GM19468 (cell line): ENCODE measurements around the gene SRMS.
A peak's percentile ranks its signal among the peaks of the same experiment; 100 is the strongest.
"Not testable (repeated sequence)": the region's sequence is repeated elsewhere in the genome, so short reads cannot be mapped to it uniquely, and the experiment has no call there.

Experiments used
- ATAC-seq: cut with Tn5 transposase; IDR thresholded peaks from one replicate; pipeline ENCODE4 v1.9.1; 2021; ENCODE audit warnings: mild to moderate bottlenecking, moderate library complexity, moderate number of reproducible peaks; ENCODE audit not compliant: unreplicated experiment; ENCODE audit errors: extremely low read depth

SRMS gene

DNA sequence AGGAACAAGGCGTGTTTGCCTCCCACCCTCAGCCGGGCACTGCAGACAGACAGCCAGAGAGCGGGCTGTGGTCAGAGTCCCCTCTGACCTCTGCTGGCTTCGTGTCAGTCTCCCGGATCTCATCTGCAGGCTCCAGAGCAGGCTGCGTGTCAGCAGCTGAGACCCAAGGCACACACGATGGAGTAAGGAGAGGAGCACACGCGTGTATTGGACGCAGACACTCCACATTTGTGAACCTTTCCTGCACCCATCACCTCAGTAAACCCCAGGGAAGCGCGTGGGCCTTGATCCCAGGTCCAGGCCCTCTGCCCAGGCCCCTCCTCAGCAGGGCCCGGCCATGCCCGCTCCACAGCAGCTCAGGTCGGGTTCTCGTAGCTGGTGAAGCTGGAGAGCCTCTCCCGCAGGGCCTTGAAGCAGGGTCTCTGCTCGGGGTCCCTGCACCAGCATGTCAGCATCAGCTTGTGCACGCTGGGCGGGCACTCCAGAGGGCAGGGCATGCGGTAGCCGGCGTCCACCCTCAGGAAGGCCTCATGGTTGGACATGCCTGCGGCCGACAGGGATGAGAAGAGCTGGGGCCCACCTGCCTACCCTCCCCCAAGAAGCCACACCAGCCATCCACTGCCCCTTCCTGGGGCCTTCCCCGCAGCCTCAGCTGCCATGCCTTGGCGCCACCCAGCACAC lies 18.2 kb downstream of the SRMS start:
- ATAC-seq, result no peak

GRCh38 chr20:63527184-63527583 lies 20.4 kb downstream of the SRMS start:
- no peak for ATAC-seq

DNA sequence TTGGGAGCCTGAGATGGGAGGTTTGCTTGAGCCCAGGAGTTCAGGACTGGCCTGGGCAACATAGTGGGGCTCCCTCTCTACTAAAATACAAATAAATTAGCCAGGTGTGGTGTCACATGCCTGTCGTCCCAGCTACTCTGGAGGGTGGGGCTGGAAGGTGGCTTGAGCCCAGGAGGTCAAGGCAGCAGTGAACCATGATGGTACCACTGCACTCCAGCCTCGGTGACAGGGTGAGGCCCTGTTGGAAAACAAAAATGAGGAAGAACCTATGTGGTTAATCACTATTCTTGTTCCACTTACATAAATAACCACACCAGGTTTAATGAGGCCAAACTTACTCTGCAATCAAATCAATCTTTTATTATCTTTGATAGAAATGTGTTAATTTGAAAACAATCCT lies 21.6 kb downstream of the SRMS start:
- no peak for ATAC-seq

DNA sequence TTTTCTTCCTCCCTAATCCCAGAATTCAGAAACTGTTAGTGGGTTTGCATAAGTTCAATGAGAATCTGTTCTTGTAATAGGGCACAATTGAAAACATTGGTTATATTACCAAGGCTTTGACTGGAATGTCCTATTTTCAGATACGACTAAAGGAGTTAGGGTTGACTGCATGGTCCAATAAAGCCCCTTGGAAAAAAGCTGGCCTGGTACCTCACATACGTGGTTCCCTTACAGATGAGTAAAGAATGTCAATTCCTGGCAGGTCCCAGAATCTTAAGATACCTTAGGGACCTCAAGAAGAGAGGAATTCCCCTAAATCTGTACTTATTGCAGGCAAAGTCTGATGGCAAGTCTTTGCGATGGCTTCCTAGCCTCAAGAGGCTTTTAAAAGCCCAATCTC lies 22.4 kb downstream of the SRMS start:
- no peak for ATAC-seq

GRCh38 chr20:63522981-63523611 lies 24.5 kb downstream of the SRMS start:
- ATAC-seq, result no peak

DNA sequence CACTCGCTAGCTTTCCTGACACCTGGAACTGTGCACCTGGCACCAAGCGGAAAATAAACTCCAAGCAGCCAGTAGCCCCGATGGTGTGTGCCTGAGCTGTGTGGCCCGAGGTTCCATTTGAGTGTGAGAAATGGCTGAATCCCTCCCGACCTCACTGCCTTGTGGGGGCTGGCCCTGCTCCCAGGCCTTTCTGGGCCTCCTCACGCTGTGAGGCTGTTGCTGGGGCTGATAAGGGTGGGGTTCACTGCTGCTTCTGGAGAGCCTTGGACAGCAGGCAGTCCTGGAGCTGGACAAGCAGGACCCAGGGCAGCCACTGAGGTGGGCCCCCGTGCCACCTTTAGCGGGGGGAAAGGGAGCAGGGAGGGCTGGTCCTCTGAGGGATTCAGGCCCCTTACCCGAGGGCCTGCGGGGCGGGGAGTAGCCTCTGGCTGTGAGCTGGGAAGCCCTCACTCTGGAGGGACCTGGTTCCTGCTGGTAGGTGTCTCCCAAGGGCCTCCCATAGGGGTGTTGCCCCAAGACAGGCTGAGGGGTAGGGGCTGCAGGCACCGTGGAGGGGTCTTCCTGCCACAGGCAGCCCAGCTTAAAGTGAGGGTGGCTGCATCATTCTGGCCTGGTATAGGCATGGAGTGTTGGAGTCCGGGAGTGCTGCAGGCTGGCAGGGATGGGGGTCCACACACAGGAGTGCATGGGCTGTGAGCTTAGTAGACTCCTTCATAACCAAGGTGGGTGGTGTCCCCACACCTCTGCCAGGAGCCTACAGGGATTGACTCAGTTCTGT lies 25.3 kb downstream of the SRMS start:
- no peak for ATAC-seq

GRCh38 chr20:63521602-63522001 lies 25.9 kb downstream of the SRMS start:
- ATAC-seq, result no peak

- ATAC-seq, result peak; percentile 7
Measured at GRCh38 chr20:63520934-63521601, 26.5 kb downstream of the SRMS start.

DNA sequence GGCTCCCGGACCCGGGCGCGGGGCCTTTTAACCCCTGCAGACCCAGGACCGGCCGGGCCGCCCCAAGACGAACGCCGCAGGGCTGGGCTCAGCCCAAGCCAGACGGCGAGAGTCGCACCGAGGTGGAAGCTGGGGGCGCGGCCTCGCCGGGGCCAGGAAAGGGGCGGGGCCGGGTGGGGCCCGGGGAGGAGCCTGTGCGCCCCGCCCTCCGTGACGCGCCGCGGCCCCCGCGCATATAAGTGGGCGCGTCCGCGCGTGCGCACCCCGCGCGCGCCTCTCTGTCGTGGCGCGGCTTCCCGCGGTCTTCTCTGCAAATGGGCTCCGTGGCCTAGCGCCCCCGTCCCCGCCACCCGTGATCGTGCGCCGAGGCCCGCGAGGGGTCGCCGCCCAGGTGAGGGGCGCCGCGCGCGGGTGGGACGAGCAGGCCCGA lies 27.0 kb downstream of the SRMS start, which contains the start of gene PPDPF:
TSS of gene PPDPF (plus strand) at position 262 of the 430 bp plus-strand sequence. CDS start 544 bp downstream, outside the sequence.
- peak; percentile 57 for ATAC-seq

DNA sequence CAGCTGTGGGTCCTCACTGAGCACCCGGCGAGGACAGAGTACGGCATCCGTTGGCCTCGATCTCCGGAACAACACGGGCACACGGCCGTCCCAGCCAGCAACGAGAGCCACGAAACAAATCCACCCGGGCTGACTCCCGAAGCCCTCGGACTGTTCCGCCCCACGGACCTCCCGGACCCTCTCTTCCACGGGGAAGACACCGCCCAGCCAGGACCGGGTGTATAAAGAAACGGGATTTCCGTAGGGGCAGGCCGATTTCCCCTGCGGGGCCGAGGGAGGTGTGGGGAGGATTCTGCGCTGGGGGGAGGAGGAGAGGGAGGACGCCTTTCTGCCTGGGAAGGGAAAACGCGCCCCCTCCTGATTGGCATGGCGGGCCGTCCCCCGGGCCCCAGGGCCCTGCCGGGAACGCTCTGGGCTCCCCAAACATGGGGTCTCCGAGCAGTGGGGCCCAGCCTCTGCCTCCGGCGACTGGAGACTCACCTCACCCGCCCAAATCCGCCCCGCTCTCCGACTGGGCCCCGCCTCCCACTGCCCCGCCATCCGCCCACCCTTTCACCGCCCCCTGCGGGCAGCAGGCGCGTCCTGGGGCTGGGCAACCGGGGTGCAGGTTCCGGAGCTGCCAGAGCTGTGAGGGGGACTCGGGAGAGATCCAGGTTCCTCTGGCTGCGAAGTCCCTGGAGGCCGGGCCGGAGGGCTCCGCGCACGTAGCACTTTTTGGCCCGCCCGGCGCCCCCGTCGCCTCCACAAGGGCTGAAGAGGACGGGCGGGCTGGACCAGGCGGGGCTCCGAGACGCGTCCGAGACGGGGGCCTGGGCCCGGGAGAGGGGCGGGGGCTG lies 27.7 kb downstream of the SRMS start:
- no peak for ATAC-seq

GRCh38 chr20:63518946-63519667 lies 28.4 kb downstream of the SRMS start:
- no peak for ATAC-seq

DNA sequence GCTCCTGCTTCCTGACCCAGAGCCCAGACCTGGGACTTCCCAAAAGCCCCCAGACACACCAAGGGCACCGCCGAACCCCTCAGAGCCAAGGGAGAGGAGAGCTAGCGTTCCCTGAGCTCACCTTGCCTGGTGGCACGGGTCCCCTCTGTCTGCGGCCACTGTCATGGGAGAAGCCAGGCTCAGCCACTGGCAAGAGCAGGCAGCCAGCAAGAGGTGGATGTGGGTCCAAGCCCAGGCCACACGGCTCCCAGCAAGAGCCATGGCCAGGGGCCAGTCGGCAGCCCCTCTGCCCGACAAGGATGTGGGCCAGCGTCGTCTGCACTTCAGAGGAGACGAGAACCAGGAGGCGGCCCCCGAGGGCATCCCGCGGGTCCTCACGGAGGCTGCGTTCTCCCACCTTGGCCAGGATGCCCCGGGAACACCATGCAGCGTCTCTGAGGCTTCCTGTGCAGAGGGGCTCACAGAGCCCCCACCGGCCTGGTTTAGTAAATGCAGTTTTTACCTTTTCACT lies 29.1 kb downstream of the SRMS start:
- ATAC-seq, result no peak

DNA sequence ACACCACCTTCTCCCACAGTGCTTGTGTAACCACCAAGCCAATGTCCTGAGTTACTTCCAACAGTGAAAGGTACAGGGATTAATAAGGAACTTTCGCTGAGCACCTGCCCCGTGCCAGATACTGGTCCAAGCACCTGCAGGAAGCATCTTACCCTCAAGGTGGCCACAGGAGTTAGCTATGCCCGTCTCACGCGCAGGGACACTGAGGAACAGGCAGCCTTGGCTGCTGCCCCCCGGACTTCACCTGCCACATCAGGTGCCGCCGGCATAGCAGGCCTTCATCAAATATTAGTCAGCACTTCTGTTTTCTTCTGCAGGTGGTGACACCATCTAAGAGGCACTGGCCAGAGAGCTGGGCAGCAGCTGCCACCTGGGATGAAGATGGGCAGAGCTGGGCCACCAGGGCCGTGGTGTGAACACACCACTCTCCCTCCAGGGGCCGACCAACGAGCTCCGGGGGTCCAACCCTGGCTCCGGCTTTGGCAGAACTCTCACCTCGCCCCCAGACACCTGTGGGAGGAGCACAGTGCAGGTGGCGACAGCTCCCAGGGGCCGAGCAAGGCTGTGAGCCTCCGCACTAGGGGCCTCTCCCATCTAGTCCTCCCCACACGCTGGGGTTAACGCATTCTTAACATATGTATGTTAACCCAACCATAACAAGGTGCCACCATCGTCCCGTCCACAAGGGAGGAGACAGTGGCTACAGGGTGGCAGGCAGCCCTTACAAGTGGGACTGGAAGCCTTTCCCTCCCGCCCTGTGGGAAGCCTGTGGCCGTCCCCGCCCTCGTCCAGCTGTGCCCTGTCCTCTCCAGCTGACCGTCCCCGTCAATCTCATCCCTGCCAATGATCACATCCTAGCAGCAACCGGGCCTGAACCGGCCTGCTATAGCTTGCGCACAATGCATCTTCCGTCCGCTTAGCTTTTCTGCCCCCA lies 29.9 kb downstream of the SRMS start:
- no peak for ATAC-seq

GRCh38 chr20:63514520-63514919 lies 33.0 kb downstream of the SRMS start:
- not testable (repeated sequence) for ATAC-seq

DNA sequence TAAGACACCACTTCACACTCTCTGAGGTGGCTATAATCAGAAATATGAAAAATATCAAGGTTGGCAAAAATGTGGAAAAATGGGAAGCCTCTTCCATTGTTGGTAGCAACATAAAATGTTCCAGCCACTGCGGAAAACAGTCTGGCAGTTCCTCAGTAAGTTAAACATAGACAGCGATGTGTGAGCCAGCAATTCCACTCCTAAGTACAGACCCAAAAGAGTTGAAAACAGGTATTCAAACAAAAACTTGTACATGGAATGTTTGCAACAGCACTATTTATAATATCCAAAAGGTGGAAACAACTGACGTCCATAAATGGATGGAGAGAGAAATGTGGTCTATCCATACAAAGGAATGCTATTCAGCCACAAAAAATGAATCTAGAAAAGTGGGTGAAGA lies 34.3 kb downstream of the SRMS start:
- no peak for ATAC-seq

DNA sequence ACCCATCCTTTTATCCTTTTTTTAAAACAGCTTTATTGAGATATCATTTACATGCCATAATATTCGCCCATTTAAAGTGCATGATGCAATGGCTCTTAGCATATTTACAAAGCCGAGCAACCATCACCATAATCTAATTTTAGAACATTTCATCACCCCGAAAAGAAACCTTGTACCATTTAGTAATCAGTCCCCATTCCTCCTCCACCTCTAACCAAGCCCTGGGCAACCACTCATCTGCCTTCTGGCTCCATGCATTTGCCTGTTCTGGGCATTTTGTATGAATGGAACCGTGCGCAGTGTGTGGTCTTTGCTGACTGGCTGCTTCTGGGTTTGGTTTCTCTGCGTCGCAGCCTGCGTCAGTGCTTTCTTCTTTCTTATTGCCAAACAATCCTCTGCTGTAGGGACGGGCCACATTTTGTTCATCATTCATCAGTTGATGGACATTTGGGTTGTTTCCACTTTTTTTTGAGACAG lies 38.4 kb downstream of the SRMS start:
- ATAC-seq, result no peak

- ATAC-seq, result no peak
Measured at GRCh38 chr20:63508072-63508768, 39.3 kb downstream of the SRMS start.
